ENCODE measurements around the gene CCNA1.
A peak's percentile ranks its signal among the peaks of the same experiment; 100 is the strongest.

DNA sequence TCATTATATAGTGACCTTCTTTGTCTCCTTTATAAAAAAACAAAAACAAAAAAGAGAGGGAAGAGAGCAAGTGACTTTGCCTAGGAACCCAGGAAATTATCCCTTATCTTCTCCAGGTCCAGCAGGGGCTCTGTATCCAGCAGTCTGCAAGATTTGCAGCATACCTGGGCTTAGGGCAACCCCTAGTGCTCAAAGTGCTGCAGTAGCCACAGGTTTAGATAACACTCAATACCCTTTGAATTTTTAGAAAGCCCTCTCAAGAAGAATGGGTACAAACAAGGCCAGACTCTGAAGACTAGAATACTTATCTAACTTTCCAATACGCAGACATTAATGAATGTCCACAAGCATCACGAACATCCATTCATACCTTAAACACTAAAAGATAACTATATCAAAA lies 43.2 kb downstream of the CCNA1 start:
- TF ChIP-seq DPF2 (IDR thresholded peaks at IDR 0.05) (no peak), IKZF2 (IDR thresholded peaks at IDR 0.05) (no peak), MXI1 (IDR thresholded peaks at IDR 0.05; ENCODE audit: low read depth, low read length) (no peak), BCL11A (IDR thresholded peaks at IDR 0.05; ENCODE audit: low read depth, low read length) (no peak), SP1 (IDR thresholded peaks at IDR 0.05; ENCODE audit: low read depth, low read length) (no peak), CHD2 (IDR thresholded peaks at IDR 0.05; ENCODE audit: borderline replicate concordance, low read depth, low read length) (no peak), HDAC6 (IDR thresholded peaks at IDR 0.05; ENCODE audit: unreplicated experiment) (no peak)
- TF ChIP-seq, protein P1, sequence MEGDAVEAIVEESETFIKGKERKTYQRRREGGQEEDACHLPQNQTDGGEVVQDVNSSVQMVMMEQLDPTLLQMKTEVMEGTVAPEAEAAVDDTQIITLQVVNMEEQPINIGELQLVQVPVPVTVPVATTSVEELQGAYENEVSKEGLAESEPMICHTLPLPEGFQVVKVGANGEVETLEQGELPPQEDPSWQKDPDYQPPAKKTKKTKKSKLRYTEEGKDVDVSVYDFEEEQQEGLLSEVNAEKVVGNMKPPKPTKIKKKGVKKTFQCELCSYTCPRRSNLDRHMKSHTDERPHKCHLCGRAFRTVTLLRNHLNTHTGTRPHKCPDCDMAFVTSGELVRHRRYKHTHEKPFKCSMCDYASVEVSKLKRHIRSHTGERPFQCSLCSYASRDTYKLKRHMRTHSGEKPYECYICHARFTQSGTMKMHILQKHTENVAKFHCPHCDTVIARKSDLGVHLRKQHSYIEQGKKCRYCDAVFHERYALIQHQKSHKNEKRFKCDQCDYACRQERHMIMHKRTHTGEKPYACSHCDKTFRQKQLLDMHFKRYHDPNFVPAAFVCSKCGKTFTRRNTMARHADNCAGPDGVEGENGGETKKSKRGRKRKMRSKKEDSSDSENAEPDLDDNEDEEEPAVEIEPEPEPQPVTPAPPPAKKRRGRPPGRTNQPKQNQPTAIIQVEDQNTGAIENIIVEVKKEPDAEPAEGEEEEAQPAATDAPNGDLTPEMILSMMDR (IDR thresholded peaks at IDR 0.05 in 2 of 3, conservative IDR thresholded peaks at IDR 0.05 in 1 of 3; ENCODE audit: control insufficient read depth in 2 of 3, extremely low read depth in 1 of 3, insufficient read depth in 1 of 3, low read depth in 3 of 3, low read length in 3 of 3) = peak in 1 of 3 experiments; percentile 42; a peak in 2 of 6 replicates

All from GM12878 (cell line).